Measurements from ENCODE around the gene IQCE.

Gene IQCE

DNA sequence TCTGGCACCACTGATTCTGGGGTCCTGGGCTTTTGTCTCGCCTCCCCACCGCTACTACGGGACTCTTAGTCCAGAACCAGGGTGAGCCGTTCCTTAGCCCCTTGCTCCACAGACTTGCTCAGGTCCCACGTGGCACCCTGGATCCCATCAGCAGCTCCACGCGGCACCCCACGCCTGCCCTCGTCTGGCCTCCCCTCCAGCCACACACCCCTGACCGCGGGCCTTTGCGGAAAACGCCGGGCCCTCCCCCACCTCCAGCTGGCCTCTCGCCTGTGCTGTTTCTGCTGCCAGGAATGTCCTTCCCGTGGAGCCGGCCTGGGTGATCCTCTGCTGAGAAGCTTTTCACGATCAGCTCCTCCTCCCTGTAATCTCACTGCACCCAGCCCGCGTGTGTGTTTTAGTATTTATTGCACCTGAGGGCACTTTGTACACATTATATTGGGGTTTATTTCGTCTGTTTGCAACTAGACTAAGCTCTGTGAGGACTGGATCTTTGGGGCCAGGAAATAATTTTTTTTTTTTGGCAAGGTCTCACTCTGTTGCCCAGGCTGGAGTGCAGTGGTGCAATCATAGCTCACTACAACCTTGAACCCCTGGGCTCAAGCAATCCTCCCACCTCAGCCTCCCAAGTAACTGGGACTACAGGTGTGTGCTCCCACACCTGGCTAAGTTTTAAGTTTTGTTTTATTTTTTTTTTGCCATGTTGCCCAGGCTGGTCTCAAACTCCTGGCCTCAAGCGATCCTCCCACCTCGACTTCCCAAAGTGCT, 62.5 kb downstream of the IQCE start:
- peak; percentile 86 for DNase-seq

GRCh38 chr7:2621948-2622640, 63.3 kb downstream of the IQCE start:
- peak; percentile 86 for DNase-seq

DNA sequence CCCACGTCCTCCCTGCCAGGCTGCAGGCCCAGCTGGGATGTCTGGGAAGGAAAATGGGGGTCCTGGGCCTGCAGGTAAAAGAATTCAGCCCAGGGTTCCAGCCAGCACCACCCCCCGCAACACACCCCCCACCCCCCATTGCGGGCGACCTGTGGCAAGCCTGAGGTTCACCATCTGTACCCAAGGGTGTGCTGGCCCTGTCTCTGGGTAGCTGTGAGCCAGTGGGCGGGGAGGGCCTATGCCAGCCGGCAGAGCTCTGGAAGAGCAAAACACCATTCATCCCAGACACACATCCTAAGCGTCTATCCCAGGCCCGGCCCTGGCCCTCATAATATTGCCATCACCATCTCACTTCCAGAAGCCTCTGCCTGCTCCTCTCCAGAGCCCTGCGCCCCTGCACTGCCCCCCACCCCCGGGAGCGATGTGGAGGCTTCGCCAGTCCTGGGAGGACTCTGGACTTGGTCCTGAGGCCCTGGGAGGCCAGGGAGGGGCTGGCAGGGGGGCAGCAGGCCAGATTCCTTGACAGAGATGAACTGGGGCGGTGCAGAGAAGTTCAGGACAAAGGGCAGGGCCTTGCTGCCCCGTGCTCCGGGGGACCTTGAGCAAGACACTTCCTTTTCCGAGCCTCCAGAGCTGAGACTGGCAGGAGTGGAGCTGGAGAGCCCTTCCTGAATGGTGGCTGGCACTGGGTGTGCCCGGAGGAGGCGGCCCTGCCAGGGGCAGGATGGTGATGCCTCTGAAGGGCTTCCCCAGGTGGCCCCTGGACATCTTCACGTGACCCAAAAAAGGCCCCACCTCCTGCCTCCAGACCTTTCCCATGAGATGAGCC, 64.3 kb downstream of the IQCE start:
- DNase-seq = no peak

GRCh38 chr7:2623698-2624014, 64.9 kb downstream of the IQCE start:
- DNase-seq = no peak

GRCh38 chr7:2624293-2624886, 65.6 kb downstream of the IQCE start:
- DNase-seq = no peak

DNA sequence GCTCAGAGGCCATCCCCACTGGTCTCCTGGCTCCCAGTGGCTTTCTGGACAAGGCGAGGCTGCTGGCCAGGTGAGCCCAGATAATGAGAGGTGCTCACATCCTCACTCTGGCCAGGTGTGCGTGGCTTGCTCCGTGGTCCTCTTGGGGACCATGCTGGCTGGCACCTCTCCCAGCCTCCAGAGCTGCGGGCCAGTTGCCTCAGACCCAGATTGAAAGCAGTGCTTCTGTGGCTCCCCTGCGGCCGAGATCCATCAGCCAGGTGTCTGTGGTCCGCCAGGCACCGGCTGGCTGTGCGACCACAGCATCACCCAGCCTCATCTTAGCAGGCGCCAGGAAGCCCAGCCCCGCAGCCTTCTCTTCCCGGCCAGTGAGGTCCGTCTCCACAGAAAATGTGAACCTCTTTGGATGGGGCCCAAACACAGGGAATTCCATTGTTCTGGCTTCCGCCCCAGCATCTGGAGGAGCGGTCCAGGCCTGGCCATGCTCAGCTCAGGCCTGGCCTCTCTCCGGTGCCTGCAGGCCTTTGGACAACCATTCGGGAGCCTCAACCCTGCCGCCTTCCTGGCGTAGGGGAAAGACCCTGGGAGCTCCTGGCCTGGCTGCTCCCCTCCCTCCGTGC, 67.8 kb downstream of the IQCE start:
- DNase-seq = no peak

DNA sequence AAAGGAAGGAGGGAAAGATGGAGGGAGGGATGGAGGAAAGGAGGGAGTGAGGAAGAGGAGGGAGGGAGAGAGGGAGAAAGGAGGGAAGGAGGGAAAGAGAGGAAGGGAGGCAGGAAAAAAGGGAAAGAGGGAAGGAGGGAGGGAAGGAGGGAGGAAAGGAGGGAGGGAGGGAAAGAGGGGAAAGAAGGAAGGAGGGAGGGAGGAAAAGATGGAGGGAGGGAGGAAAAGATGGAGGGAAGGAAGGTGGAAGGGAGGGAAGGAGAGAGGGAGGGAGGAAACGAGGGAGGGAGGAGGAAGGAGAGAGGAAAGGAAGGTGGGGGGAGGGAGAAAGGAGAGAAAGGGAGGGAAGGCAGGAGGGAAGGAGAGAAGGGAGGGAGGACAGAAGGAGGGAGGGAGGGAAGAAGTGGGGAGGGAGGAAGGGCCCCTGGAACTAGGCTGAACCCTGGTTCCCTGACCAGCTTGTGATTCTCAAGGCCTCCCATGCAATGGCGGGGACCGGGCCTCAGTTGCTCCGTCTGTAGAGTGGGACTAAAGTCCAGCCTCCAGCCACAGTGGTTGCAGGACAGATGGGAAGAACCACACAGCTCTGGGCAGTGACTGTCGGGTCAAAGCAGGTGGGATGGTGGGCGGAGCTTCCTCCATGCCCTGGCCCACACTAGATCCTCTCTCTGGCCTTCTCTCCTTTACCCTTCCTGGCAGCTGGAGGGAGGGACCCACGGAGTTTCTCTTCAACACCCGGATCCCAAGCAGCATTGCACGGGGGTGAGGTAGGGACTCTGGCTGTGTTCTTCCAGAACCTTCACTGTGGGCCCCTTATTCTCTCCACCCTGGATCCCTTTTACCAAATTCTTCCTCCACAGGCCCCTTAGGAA, 68.7 kb downstream of the IQCE start:
- no peak for DNase-seq

- no peak for DNase-seq
Observed at GRCh38 chr7:2628130-2628482, 69.3 kb downstream of the IQCE start.

DNA sequence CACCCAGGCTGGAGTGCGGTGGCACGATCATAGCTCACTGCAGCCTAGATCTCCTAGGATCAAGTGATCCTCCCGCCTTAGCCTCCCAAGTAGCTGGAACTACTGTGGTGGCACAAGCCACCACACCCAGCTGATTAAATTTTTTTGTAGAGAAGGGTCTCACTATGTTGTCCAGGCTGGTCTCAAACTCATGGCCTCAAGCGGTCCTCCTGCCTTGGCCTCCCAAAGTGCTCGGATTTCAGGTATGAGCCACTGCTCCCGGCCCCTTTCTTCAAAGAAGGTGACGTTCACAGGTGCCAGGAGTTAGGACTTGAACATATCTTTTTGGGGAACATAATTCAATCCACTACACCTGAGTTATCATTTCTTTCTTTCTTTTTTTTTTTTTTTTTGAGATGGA, 70.1 kb downstream of the IQCE start:
- DNase-seq = no peak

DNA sequence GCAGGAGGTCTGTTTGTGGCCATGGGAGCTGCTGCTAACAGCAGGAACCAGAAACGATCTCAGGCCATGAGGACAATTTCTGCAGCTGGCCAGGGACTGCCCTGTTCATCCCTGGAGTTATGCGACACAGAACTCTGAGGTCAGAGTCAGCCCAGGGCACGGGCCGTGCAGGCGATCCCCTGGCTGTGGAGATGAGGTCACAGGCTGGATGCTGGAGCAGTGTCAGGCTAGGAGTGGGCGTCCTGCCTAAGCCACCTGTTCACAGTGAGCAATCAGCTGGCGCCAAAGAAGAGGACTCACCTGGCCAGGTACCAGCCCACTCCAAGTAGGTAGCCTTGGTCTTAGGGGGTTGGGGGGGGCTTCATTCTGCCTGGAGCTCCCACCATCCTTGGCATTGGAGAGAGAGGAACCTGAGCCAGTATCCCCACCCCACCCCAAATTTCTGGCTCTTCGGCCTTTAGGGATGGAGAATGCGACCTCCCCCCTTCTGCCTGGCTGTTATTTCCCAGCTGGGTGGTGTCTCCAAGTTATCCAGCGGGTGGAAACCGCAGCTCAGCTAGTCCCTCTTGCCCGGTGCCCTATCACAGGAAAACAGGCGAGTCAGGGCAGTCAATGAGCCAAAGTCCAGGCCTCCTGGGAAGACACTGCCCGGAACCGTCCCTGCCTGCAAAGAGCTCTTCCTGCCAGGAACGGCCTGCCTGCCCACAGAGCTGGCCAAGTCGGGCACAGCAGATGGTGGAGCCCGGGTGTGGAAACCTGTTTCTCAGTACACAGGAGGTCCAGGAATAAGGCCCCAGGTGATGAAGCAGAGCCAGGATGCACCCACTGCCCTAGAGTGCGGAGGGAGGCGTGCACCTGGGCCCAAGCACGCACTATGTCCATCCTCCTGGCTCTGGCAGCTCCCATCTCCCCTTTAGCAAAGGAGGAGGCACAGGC, 71.2 kb downstream of the IQCE start:
- DNase-seq = peak; percentile 72

- DNase-seq = no peak
Observed at GRCh38 chr7:2631946-2632732, 73.4 kb downstream of the IQCE start, which contains the start of gene TTYH3. TSS of gene TTYH3 (plus strand) at chr7:2631986. CDS start at chr7:2632156, 170 bp downstream.

DNA sequence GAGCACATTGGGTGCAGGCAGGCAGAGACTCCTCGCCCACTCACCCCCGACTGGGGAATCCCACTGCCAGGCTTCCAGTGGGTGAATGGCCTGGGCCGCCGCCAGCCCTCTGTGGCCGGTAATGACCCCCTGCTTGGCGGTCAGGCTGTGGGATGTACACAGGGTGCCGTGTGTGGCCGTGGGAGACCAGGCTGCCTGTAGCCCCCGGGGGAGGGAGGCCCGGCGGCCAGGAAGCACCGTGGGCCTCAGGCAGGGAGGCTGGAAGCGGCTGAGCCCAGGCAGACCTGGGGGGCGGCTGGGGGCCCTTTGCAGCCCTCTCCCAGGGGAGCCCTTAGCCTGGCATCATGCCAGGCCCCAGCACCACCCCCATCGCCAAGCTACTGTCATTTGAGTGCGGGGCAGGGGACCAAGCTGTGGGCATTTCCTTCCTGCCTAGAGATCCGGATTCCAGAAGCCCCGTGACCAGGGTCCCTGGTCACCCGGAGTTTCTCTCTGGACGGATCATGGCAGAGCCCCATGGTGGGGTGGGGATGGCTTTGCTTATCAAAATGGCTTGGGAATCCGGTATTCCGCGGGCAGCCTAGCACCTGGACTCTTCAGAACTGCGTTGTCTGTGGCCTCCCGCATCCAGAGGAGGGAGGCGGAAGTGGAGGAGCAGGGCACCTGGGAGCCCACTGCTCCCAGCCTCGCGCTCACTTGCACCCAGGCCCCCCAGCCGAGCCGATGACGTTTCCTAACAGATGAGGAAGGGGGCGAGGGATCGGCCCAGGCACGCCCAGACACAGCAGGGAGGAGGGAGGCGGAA, 74.2 kb downstream of the IQCE start:
- DNase-seq = peak; percentile 75

GRCh38 chr7:2633538-2634266, 74.9 kb downstream of the IQCE start:
- peak; percentile 95 for DNase-seq

DNA sequence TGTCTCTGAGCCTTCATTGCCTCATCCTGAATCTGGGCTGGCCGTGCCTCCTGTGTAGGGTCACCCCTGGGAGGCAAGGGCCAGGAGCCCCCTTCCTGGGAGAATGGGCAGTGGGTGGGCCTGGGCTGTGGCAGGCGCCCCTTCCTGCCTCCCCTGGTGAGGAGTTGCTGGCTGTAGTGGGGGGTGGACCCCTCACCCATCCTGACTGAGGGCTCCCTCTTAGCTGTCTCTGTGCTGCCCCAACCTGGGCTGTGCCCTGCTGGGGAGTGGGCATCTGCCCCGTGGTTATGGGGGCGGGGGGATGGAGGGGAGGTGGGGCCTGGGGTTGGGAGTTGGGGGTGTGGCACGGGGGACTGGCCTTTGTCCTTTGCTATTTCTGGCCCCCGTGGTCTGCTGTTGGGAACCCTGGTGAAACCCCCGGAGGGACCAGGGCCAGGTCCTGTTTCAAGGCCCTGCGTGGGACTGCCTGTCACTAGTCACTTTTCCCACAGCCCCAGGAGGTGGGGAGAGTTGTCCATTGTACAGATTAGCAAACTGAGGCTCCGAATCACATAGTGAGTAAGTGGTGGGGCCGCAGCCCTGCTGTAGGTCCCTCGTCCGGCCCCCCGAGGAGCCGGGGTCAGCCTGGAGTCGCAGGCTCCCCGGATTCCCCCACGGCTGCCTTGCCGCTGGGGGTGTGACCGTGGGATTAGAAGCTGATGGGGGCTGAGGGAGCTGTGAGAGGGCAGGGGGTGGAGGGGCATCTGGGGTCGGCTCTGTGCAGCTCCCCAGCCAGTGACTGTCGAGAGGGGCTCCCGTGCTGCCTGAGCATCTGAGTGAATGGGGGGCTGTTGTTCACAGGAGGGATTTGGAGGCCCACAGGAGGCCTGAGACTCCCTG, 75.7 kb downstream of the IQCE start:
- DNase-seq = no peak

DNA sequence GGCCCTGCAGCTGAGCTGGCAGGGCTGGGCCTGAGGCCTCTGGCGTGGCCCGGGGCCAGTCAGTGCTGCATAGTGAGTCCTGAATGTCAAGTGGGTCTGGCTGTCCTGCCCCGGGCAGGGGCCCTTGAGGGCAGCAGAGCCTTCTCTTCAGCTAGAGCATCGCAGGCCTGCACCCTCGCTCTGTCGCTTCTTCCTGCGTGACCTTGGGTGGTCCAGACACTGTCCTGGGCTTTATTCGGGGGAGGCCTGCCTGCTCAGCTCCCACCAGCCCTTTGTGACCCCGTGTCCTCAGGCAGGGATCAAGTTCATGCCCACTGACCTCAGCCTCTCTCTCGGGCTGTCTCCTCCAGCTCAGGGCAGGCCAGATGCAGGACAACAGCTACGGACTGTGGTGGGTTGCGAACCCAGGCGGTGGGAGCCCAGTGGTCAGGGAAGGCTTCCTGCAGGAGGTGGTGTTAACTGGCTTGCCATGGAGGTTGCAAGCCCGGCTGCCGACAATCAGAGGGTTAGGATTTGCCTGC, 76.4 kb downstream of the IQCE start:
- no peak for DNase-seq

DNA sequence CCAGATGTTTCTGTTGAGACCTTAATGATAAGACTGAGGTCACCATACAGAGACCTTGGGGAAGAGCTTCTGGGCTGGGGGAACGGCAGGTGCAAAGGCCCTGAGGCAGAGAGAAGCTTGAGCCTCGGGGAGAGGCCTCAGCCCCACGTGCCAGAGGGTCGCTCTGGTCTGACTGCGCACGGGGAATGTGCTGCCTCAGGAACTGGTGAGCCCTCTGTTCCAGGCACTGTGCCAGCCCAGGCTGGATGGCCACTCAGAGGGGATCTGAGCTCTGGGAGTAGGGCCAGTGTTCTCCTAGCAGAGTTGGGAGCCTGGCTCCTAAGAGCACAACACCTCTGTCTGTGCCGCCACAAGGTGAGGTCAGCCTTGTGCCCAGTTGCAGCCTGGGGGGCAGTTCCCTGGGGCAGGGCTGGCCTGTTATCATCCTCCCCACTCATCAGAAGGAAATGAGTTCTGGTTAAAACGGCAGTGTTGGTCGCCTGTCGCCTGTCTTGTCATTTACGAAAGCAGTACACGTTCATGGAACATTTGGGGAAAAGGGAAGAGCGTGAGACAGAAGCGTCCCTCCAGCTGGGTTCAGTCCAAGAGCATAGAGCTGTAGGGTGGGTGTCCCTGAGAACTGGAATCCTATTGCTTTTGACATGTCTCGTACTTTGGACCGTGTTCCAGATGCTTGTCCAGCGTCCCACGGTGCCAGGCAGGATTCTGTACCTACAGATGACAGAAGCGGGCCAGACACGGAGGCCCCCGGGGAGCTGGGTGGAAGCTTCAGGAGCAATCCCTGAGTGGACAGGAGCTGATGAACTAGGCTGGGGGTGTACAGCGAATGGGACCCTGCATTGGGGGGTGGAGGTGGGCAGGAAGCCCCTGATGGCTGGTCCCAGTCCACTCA, 77.3 kb downstream of the IQCE start:
- DNase-seq = no peak
